HEK293T (cell line): Measurements from ENCODE around the gene EPHA5.

Experiments
- CTCF ChIA-PET: fragments of 350-600 bp; formaldehyde crosslinking; extraction: SDS; loops from one replicate; lab custom pipeline; 2021; ENCODE audit warnings: antibody characterized with exemption, inconsistent platforms; lab: Yijun Ruan, JAX
- POLR2A ChIA-PET: fragments of 350-600 bp; formaldehyde crosslinking; extraction: SDS; loops from one replicate; lab custom pipeline; 2020; ENCODE audit warnings: antibody characterized with exemption, inconsistent platforms; lab: Yijun Ruan, JAX
- DNase-seq: peaks from one replicate; pipeline ENCODE4 v3.0.0; 2012; ENCODE audit warnings: mixed read lengths; ENCODE audit errors: extremely low spot score
- ARNT ChIP-seq: fragments of 450-650 bp; IDR thresholded peaks from 2 replicates; pipeline ENCODE4 v1.6.1; 2017; ENCODE audit warnings: mild to moderate bottlenecking
- BHLHE40 ChIP-seq: fragments of 450-650 bp; IDR thresholded peaks from 2 replicates; pipeline ENCODE4 v1.6.1; 2016; ENCODE audit warnings: mild to moderate bottlenecking, moderate library complexity, borderline replicate concordance
- CTBP1 ChIP-seq: fragments of 450-650 bp; IDR thresholded peaks from 2 replicates; pipeline ENCODE4 v1.6.1; 2016; ENCODE audit warnings: borderline replicate concordance
- ELF4 ChIP-seq: fragments of 450-650 bp; IDR thresholded peaks from 2 replicates; pipeline ENCODE4 v1.6.1; 2017; ENCODE audit warnings: antibody characterized with exemption
- FOXA1 ChIP-seq: fragments of 450-650 bp; IDR thresholded peaks from 2 replicates; pipeline ENCODE4 v1.6.1; 2016; ENCODE audit warnings: mild to moderate bottlenecking
- FOXK2 ChIP-seq: fragments of 450-650 bp; IDR thresholded peaks from 2 replicates; pipeline ENCODE4 v1.6.1; 2016; ENCODE audit warnings: mild to moderate bottlenecking
- FOXM1 ChIP-seq: fragments of 450-650 bp; IDR thresholded peaks from 2 replicates; pipeline ENCODE4 v1.6.1; 2017; ENCODE audit warnings: mild to moderate bottlenecking, borderline replicate concordance
- HDGF ChIP-seq: fragments of 450-650 bp; IDR thresholded peaks from 2 replicates; pipeline ENCODE4 v1.6.1; 2017; ENCODE audit warnings: antibody characterized with exemption, borderline replicate concordance
- L3MBTL2 ChIP-seq: fragments of 450-650 bp; conservative IDR thresholded peaks from 2 replicates; pipeline ENCODE4 v1.6.1; 2016; ENCODE audit warnings: mild to moderate bottlenecking
- LEF1 ChIP-seq: fragments of 450-650 bp; IDR thresholded peaks from 2 replicates; pipeline ENCODE4 v1.6.1; 2017; ENCODE audit warnings: mild to moderate bottlenecking, borderline replicate concordance
- NFRKB ChIP-seq: fragments of 450-650 bp; IDR thresholded peaks from 2 replicates; pipeline ENCODE4 v1.6.1; 2016; ENCODE audit warnings: mild to moderate bottlenecking, moderate library complexity
- PKNOX1 ChIP-seq: fragments of 450-650 bp; IDR thresholded peaks from 2 replicates; pipeline ENCODE4 v1.6.1; 2016
- SP1 ChIP-seq: fragments of 450-650 bp; IDR thresholded peaks from 2 replicates; pipeline ENCODE4 v1.6.1; 2017
- SUZ12 ChIP-seq: fragments of 450-650 bp; IDR thresholded peaks from 2 replicates; pipeline ENCODE4 v1.6.1; 2016; ENCODE audit warnings: mild to moderate bottlenecking
- TARDBP ChIP-seq: fragments of 450-650 bp; IDR thresholded peaks from 2 replicates; pipeline ENCODE4 v1.6.1; 2016
- ZNF384 ChIP-seq: fragments of 450-650 bp; IDR thresholded peaks from 2 replicates; pipeline ENCODE4 v1.6.1; 2016

EPHA5 gene

GRCh38 chr4:65508168-65508567, 162.1 kb downstream of the EPHA5 start:
- ChIA-PET CTCF (no interaction called here), POLR2A (no interaction called here)
- TF ChIP-seq PKNOX1, result peak; percentile 75
- TF ChIP-seq SP1, result no peak
- DNase-seq, result peak; percentile 6

- ChIA-PET POLR2A (no interaction called here), CTCF (no interaction called here)
- TF ChIP-seq ZNF384, result no peak
- TF ChIP-seq NFRKB, result no peak
- TF ChIP-seq SUZ12, result no peak
- no peak for TF ChIP-seq FOXK2
- no peak for TF ChIP-seq SP1
- no peak for DNase-seq
Measured at GRCh38 chr4:65502131-65502701, 168.1 kb downstream of the EPHA5 start.

- DNase-seq, result no peak
- POLR2A ChIA-PET, result no interaction called here
- CTCF ChIA-PET, result no interaction called here
Measured at GRCh38 chr4:65498606-65499005, 171.7 kb downstream of the EPHA5 start.

GRCh38 chr4:65495439-65495838, 174.8 kb downstream of the EPHA5 start:
- POLR2A ChIA-PET, result no interaction called here
- no peak for DNase-seq
- TF ChIP-seq BHLHE40 (no peak), FOXA1 (no peak), PKNOX1 (no peak), ZNF384 (no peak), FOXM1 (no peak), SUZ12 (no peak), LEF1 (no peak), SP1 (no peak), CTBP1 (no peak), HDGF (no peak), ARNT (no peak), TARDBP (no peak), L3MBTL2 (no peak)
- CTCF ChIA-PET, result no interaction called here

More at GRCh38 chr4:65498606-65499005, 171.7 kb downstream of the EPHA5 start:
- TF ChIP-seq FOXA1, result no peak
- TF ChIP-seq PKNOX1, result no peak
- no peak for TF ChIP-seq HDGF
- no peak for TF ChIP-seq L3MBTL2

- ChIA-PET CTCF (no interaction called here), POLR2A (no interaction called here)
- DNase-seq, result no peak
- TF ChIP-seq FOXK2 (no peak), ELF4 (no peak), LEF1 (no peak), SUZ12 (no peak), PKNOX1 (no peak), HDGF (no peak), L3MBTL2 (no peak), SP1 (no peak), FOXM1 (no peak), TARDBP (no peak), ZNF384 (no peak), BHLHE40 (no peak), CTBP1 (no peak)
Measured at GRCh38 chr4:65482410-65482809, 187.9 kb downstream of the EPHA5 start.

- ChIA-PET POLR2A (no interaction called here), CTCF (no interaction called here)
- no peak for DNase-seq
- TF ChIP-seq L3MBTL2 (no peak), TARDBP (no peak), NFRKB (no peak), ELF4 (no peak), PKNOX1 (no peak), BHLHE40 (no peak), SP1 (no peak), FOXA1 (no peak), ARNT (no peak)
Measured at GRCh38 chr4:65472531-65472930, 197.8 kb downstream of the EPHA5 start.
